SK-N-SH (cell line): ENCODE results near the gene KAT6B. TPM values are rescaled to one million over a fixed set of nuclear protein-coding genes. Genes with fewer than 3 reads are reported as not detected.

Experiments
- CTCF ChIA-PET: fragments of 300-600, 350-600 bp; formaldehyde crosslinking; extraction: SDS; loops from one replicate; lab custom pipeline; 2021; lab: Yijun Ruan, JAX
- POLR2A ChIA-PET: fragments of 350-600 bp; sonication (Branson Sonifier 250); formaldehyde crosslinking; extraction: SDS; loops from one replicate; lab custom pipeline; 2020; ENCODE audit warnings: antibody characterized with exemption, inconsistent platforms; lab: Yijun Ruan, JAX
- DNase-seq: peaks from one replicate; pipeline ENCODE4 v3.0.0; 2012
- H2AFZ ChIP-seq: fragments of 200-600 bp; sonication (generic); 2 replicates; pipeline ENCODE4 v1.8.1; 2016; ENCODE audit warnings: antibody characterized with exemption, mild to moderate bottlenecking, low read depth
- H3F3A ChIP-seq: fragments of 200-600 bp; sonication (generic); replicated peaks from 2 replicates; pipeline ENCODE3; 2016; ENCODE audit warnings: antibody characterized with exemption, mild to moderate bottlenecking; ENCODE audit not compliant: insufficient read depth
- H3K27ac ChIP-seq, 2 experiments: fragments of 200-500 bp in 1 of 2; fragments of 200-600 bp in 1 of 2; sonication (Bioruptor generic) in 1 of 2; sonication (generic), shearing (Covaris generic) in 1 of 2; 2 replicates each; pipeline versions ENCODE4 v1.5.1 to v1.6.1; 2014 to 2016; ENCODE audit warnings: low read depth in 2 of 2, inconsistent platforms in 1 of 2, low read length in 1 of 2, mild to moderate bottlenecking in 1 of 2, mixed read lengths in 1 of 2
- H3K27me3 ChIP-seq: fragments of 200-600 bp; sonication (generic), shearing (Covaris generic); 2 replicates; pipeline ENCODE4 v1.6.1; 2016; ENCODE audit warnings: mixed run types; ENCODE audit not compliant: insufficient read depth
- H3K36me3 ChIP-seq, 2 experiments: fragments of 200-500 bp in 1 of 2; fragments of 200-600 bp in 1 of 2; sonication (Bioruptor generic) in 1 of 2; sonication (generic) in 1 of 2; replicated peaks in 1 of 2; 2 replicates each; pipeline versions ENCODE3 to v1.5.1; 2014 to 2016; ENCODE audit warnings: low read length in 1 of 2, mild to moderate bottlenecking in 1 of 2; ENCODE audit not compliant: insufficient read depth in 2 of 2, control insufficient read depth in 1 of 2
- H3K4me1 ChIP-seq, 2 experiments: fragments of 200-500 bp in 1 of 2; fragments of 200-600 bp in 1 of 2; sonication (Bioruptor generic) in 1 of 2; sonication (generic), shearing (Covaris generic) in 1 of 2; 2 replicates each; pipeline versions ENCODE4 v1.5.1 to v1.6.1; 2014 to 2016; ENCODE audit warnings: low read depth in 1 of 2, low read length in 1 of 2, mixed run types in 1 of 2; ENCODE audit not compliant: insufficient read depth in 2 of 2, control insufficient read depth in 1 of 2
- H3K4me2 ChIP-seq: fragments of 200-600 bp; sonication (generic), shearing (Covaris generic); 2 replicates; pipeline ENCODE4 v1.6.1; 2017; ENCODE audit warnings: mixed run types
- H3K4me3 ChIP-seq, 2 experiments: fragments of 200-500 bp in 1 of 2; fragments of 200-600 bp in 1 of 2; sonication (Bioruptor generic) in 1 of 2; sonication (generic), shearing (Covaris generic) in 1 of 2; 2 replicates each; pipeline versions ENCODE4 v1.5.1 to v1.8.1; 2014 to 2016; ENCODE audit warnings: low read depth in 2 of 2, inconsistent platforms in 1 of 2, low read length in 1 of 2, mild to moderate bottlenecking in 1 of 2, mixed read lengths in 1 of 2, moderate library complexity in 1 of 2
- H3K79me2 ChIP-seq: fragments of 200-600 bp; sonication (generic); 2 replicates; pipeline ENCODE4 v1.8.1; 2017; ENCODE audit warnings: mild to moderate bottlenecking; ENCODE audit not compliant: insufficient read depth
- H3K9ac ChIP-seq: fragments of 200-600 bp; sonication (generic); 2 replicates; pipeline ENCODE4 v1.6.1; 2017; ENCODE audit warnings: mixed run types
- H3K9me2 ChIP-seq: fragments of 200-600 bp; sonication (generic); 2 replicates; pipeline ENCODE4 v1.6.1; 2017; ENCODE audit warnings: mixed run types
- H3K9me3 ChIP-seq: fragments of 200-600 bp; sonication (generic); 2 replicates; pipeline ENCODE4 v1.6.1; 2017; ENCODE audit warnings: mixed run types, mild to moderate bottlenecking, moderate library complexity
- H4K20me1 ChIP-seq: fragments of 200-600 bp; sonication (generic); 2 replicates; pipeline ENCODE4 v1.6.1; 2017; ENCODE audit warnings: mild to moderate bottlenecking, mixed run types; ENCODE audit not compliant: insufficient read depth
- CTCF ChIP-seq: fragments of 200-600 bp; sonication (generic); IDR thresholded peaks from 2 replicates; pipeline ENCODE4 v1.6.1; 2017; ENCODE audit warnings: antibody characterized with exemption, mild to moderate bottlenecking, moderate library complexity
- EP300 ChIP-seq, 2 experiments: IDR thresholded peaks; 2 replicates each; pipeline versions ENCODE4 v1.4.0 to v1.6.1; 2012; ENCODE audit warnings: borderline replicate concordance in 1 of 2, low read depth in 1 of 2, low read length in 1 of 2
- MXI1 ChIP-seq: IDR thresholded peaks from 2 replicates; pipeline ENCODE4 v1.6.1; 2012; ENCODE audit warnings: mild to moderate bottlenecking, low read depth, low read length, improper control_type of control experiment
- RCOR1 ChIP-seq: fragments of 150-350 bp; IDR thresholded peaks from 2 replicates; pipeline ENCODE4 v1.6.1; 2017; ENCODE audit warnings: antibody characterized with exemption, low read length
- WGBS: methylation state at CpG from one replicate; pipeline ENCODE4 v1.1.6; 2017; ENCODE audit warnings: low lambda C conversion rate; 5-methylcytosine and 5-hydroxymethylcytosine counted together
- polyA plus RNA-seq, 3 experiments: library from polyadenylated mRNA; depleted of rRNA; stranded (reverse); fragments of >200 nt; gene quantifications; 2 replicates each; pipeline ENCODE4 v1.2.3, GENCODE V29; 2012

Gene KAT6B
- polyA plus RNA-seq, 1 of the 3 experiments (the other 2 are of a cell fraction) = 4.3 TPM

DNA sequence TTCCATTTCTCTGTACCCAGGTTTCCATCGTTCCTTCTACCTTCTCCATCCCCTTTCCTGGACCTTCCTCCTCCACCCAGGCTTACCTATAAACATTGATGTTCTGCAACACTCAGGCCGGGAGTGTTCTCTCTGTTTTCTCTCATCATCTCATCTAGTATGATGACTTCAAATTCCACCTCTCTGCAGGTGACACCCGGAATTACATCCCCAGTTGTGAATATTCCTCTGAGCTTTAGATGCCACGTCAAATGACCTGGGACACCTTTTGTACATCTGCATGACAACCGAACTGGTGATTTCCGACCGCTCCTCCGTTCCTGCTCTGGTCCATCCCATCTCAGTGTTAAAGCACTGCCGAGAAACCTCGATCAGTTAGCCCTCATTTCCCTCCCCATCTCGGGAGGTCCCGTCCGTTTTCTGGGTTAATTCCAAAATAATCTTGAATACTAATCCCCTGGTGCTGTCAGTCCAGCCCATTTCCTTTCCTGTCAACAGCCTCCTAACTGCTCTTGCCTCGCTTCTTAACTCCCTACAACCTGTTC, 208.4 kb downstream of the KAT6B start:
- Histone ChIP-seq H3K4me3 (no peak overlapping the region), H3K36me3 (peaks cover 9 to 15% of the 10 kb centered on the region in 2 experiments), H4K20me1 (no peaks in the 10 kb centered on the region), H3K4me2 (no peak overlapping the region), H3F3A (no peaks in the 10 kb centered on the region), H3K27me3 (no peaks in the 10 kb centered on the region), H3K9ac (no peak overlapping the region), H3K79me2 (no peaks in the 10 kb centered on the region), H3K27ac (no peak overlapping the region), H3K4me1 (peaks cover 0 to 9% of the 10 kb centered on the region in 2 experiments; a peak in 1 of 4 replicates), H2AFZ (no peak overlapping the region), H3K9me3 (no peaks in the 10 kb centered on the region), H3K9me2 (no peaks in the 10 kb centered on the region)
- CTCF ChIA-PET = interaction anchor here (1.0 to 1.2 kb wide), 3 partner anchors 11 to 190 kb away, joined by 3 to 4 read pairs (median 3); no protein-coding TSS in a partner anchor
- POLR2A ChIA-PET = no interaction called here
- DNase-seq = no peak
- 94% methylated on average over 14 of the region's 14 CpGs for WGBS
- TF ChIP-seq EP300 (IDR thresholded peaks at IDR 0.05; ENCODE audit: borderline replicate concordance in 1 of 2, low read depth in 1 of 2, low read length in 1 of 2) (no peak), CTCF (peak; percentile 7; the same call in 1 of the 2 replicates)

- Histone ChIP-seq H3K9ac (no peak overlapping the region), H3K4me2 (no peak overlapping the region), H3K27me3 (no peaks in the 10 kb centered on the region), H3K9me2 (no peaks in the 10 kb centered on the region), H3K36me3 (peaks cover 4 to 9% of the 10 kb centered on the region in 2 experiments), H2AFZ (no peak overlapping the region), H3F3A (no peaks in the 10 kb centered on the region), H3K4me1 (peaks cover 0 to 6% of the 10 kb centered on the region in 2 experiments; a peak in 1 of 4 replicates), H3K79me2 (no peaks in the 10 kb centered on the region), H4K20me1 (no peaks in the 10 kb centered on the region), H3K9me3 (no peaks in the 10 kb centered on the region), H3K27ac (no peak overlapping the region), H3K4me3 (no peak overlapping the region)
- ChIA-PET CTCF (interaction anchor here (0.8 to 1.2 kb wide), 2 partner anchors 16 to 792 kb away, joined by 3 read pairs; no protein-coding TSS in a partner anchor), POLR2A (no interaction called here)
- no peak for TF ChIP-seq RCOR1
- TF ChIP-seq MXI1 = no peak
- no peak for DNase-seq
- WGBS = 88% methylated on average over 10 of the region's 10 CpGs
These were observed 209.7 kb downstream of the KAT6B start for GRCh38 chr10:75035975-75036708.
